ENCODE data around the gene KRTAP1-1. TPM values are rescaled to one million over a fixed set of nuclear protein-coding genes. Genes with fewer than 3 reads are reported as not detected.

KRTAP1-1 gene
- total and polyA plus RNA-seq, 2 of the 4 experiments (the other 2 are of a cell fraction) = 0.90 to 1.2 TPM

- BruUV-seq (replicated peaks) = no TSS peak
- no peaks in the 10 kb centered on the region for H3K9me3 ChIP-seq (ENCODE audit: control insufficient read depth, insufficient read depth, low read length)
- H2BK15ac ChIP-seq (ENCODE audit: low read depth, low read length) = peak within 1 kb of the TSS; percentile 95
- in situ Hi-C loops (cut with MboI; ENCODE audit: low sequenced_read_pairs) = no loop called here
- ChIA-PET POLR2A (ENCODE audit: unreplicated experiment) (no interaction called here), CTCF (no interaction called here)
- H2AK5ac ChIP-seq (ENCODE audit: low read depth, low read length) = peak within 1 kb of the TSS; percentile 91
- H3K9me1 ChIP-seq (ENCODE audit: insufficient read depth, low read length) = peaks cover 7% of the 10 kb centered on the region
- no peaks in the 10 kb centered on the region for H3K79me1 ChIP-seq (ENCODE audit: low read depth in 1 of 2, low read length in 2 of 2)
- peak within 1 kb of the TSS; percentile 89 for H3K14ac ChIP-seq (replicated peaks; ENCODE audit: low read depth, low read length)
- H4K5ac ChIP-seq (ENCODE audit: low read depth, low read length) = peak within 1 kb of the TSS; percentile 91; the same call in 1 of the 2 replicates
- H2BK5ac ChIP-seq (ENCODE audit: low read depth, low read length, poor library complexity, severe bottlenecking) = peak within 1 kb of the TSS; percentile 94
- H3K36me3 ChIP-seq (ENCODE audit: control insufficient read depth, insufficient read depth, low read length) = no peaks in the 10 kb centered on the region
- intact Hi-C loops (cut with micrococcal nuclease) = no loop called here
- peaks cover 11% of the 10 kb centered on the region; the same call in 1 of the 2 replicates for H3K4me1 ChIP-seq (ENCODE audit: control insufficient read depth, insufficient read depth, low read length)
- peak within 1 kb of the TSS; percentile 21; the same call in 1 of the 2 replicates for H3K27ac ChIP-seq (ENCODE audit: insufficient read depth, low read length)
- ATAC-seq (ENCODE audit: low read depth) (peak; percentile 64), DNase-seq (peak; percentile 98)
- WGBS, 2 experiments (ENCODE audit: extremely low coverage in 2 of 2, insufficient read length in 1 of 2) = no CpG with 5 or more reads among the region's 6 CpGs
- no peaks in the 10 kb centered on the region for H3K27me3 ChIP-seq (ENCODE audit: control insufficient read depth, insufficient read depth, low read length)
- H3K4ac ChIP-seq (ENCODE audit: low read depth, low read length) = peak within 1 kb of the TSS; percentile 95
- no peak within 1 kb of the TSS for H2AK9ac ChIP-seq (replicated peaks; ENCODE audit: low read depth, low read length, poor library complexity)
- H3K4me3 ChIP-seq (ENCODE audit: insufficient read depth, low read depth, low read length) = no peak within 1 kb of the TSS
- H3K23ac ChIP-seq (ENCODE audit: low read depth, low read length) = peak within 1 kb of the TSS; percentile 80
- H3K4me2 ChIP-seq (ENCODE audit: low read depth, low read length) = no peak within 1 kb of the TSS
- H4K20me1 ChIP-seq (ENCODE audit: insufficient read depth, low read length) = no peaks in the 10 kb centered on the region
- H4K91ac ChIP-seq (ENCODE audit: insufficient read depth, low read depth, low read length) = peak within 1 kb of the TSS; percentile 90
- H2BK120ac ChIP-seq (ENCODE audit: low read depth, low read length) = peak within 1 kb of the TSS; percentile 97
- peak within 1 kb of the TSS; percentile 98 for H2BK20ac ChIP-seq (ENCODE audit: low read depth, low read length)
- H3K9ac ChIP-seq (ENCODE audit: low read depth, low read length) = no peak within 1 kb of the TSS
- dilution Hi-C loops (cut with HindIII; ENCODE audit: low sequenced_read_pairs, unreplicated experiment) = no loop called here
- peak within 1 kb of the TSS; percentile 33 to 91; a peak in 3 of 4 replicates for H4K8ac ChIP-seq (ENCODE audit: low read depth in 2 of 2, low read length in 2 of 2)
- H3K56ac ChIP-seq (ENCODE audit: extremely low read depth, insufficient read depth, low read length) = peak within 1 kb of the TSS; percentile 31
- H3K18ac ChIP-seq (ENCODE audit: low read depth, low read length) = peak within 1 kb of the TSS; percentile 89; the same call in 1 of the 2 replicates
- no peak within 1 kb of the TSS for H2AFZ ChIP-seq (replicated peaks; ENCODE audit: low read length, poor library complexity)
- TF ChIP-seq BHLHE40 (IDR thresholded peaks at IDR 0.05; ENCODE audit: low read depth, low read length) = peak; percentile 77
- TF ChIP-seq MAFK (IDR thresholded peaks at IDR 0.05; ENCODE audit: low read depth, low read length) = peak; percentile 69
- TF ChIP-seq SMC3 (IDR thresholded peaks at IDR 0.05; ENCODE audit: low read depth, low read length) = no peak
- TF ChIP-seq NFE2L2 (IDR thresholded peaks at IDR 0.05; ENCODE audit: low read depth, low read length) = peak; percentile 56; the same call in 1 of the 2 replicates
- TF ChIP-seq USF2 (IDR thresholded peaks at IDR 0.05; ENCODE audit: low read depth, low read length) = peak; percentile 17; the same call in 1 of the 2 replicates
- TF ChIP-seq CTCF (conservative IDR thresholded peaks at IDR 0.05; ENCODE audit: low read depth, low read length) = no peak
- TF ChIP-seq RCOR1 (IDR thresholded peaks at IDR 0.05; ENCODE audit: insufficient replicate concordance, low read length) = peak; percentile 59
- TF ChIP-seq MXI1 (IDR thresholded peaks at IDR 0.05; ENCODE audit: borderline replicate concordance, low read depth, low read length) = no peak
- TF ChIP-seq POLR2A (IDR thresholded peaks at IDR 0.05; ENCODE audit: low read depth, low read length) = no peak
- peak; percentile 95 for TF ChIP-seq FOS (IDR thresholded peaks at IDR 0.05; ENCODE audit: low read depth, low read length)
- TF ChIP-seq RFX5 (IDR thresholded peaks at IDR 0.05; ENCODE audit: low read depth, low read length) = no peak
- peak; percentile 99 for TF ChIP-seq CEBPB (IDR thresholded peaks at IDR 0.05; ENCODE audit: low read depth, low read length)
- no peak for TF ChIP-seq ELK1 (IDR thresholded peaks at IDR 0.05; ENCODE audit: borderline replicate concordance, low read depth, low read length)
- TF ChIP-seq MAZ (IDR thresholded peaks at IDR 0.05; ENCODE audit: borderline replicate concordance, low read depth, low read length) = no peak
Measured at GRCh38 chr17:41065829-41066624, 24.8 kb upstream of the KRTAP1-1 start, which contains the start of gene KRTAP2-4. TSS of gene KRTAP2-4 (minus strand) at chr17:41065879. CDS start at chr17:41065845, 34 bp downstream.
